Ovary (tissue), 3 donors: ENCODE results near the gene TBX1.

ENCODE experiments used
- CTCF ChIP-seq, 3 donors: fragments of 450-650 bp in 2 of 3; fragments of 200-600 bp in 1 of 3; IDR thresholded peaks; one replicate each; pipeline versions ENCODE4 v1.5.1 to v1.8.0; 2016 to 2022; ENCODE audit warnings: antibody characterized with exemption in 3 of 3, mild to moderate bottlenecking in 1 of 3
- POLR2A ChIP-seq: fragments of 450-650 bp; IDR thresholded peaks from one replicate; pipeline ENCODE4 v1.6.1; 2017; ENCODE audit warnings: antibody characterized with exemption, mild to moderate bottlenecking, moderate library complexity
- donor health status: DM: no; HTN: no; CAD: no.

GRCh38 chr22:19810381-19811201, 50.0 kb downstream of the TBX1 start:
- TF ChIP-seq CTCF (IDR thresholded peaks at IDR 0.05) (no peak), POLR2A (no peak)
